Measurements from ENCODE around the gene GPR15LG.
"Not testable (repeated sequence)": the region's sequence is repeated elsewhere in the genome, so short reads cannot be mapped to it uniquely, and the experiment has no call there.

GRCh38 chr10:84148006-84148597 is 25.5 kb upstream of the GPR15LG start:
- peak; percentile 88 for TF ChIP-seq CTCF (IDR thresholded peaks at IDR 0.05; ENCODE audit: low read depth, low read length)
- not testable (repeated sequence) for TF ChIP-seq POLR2A (IDR thresholded peaks at IDR 0.05; ENCODE audit: extremely low read depth, insufficient read length)
